ENCODE results near the gene WWOX. TPM values are rescaled to one million over a fixed set of nuclear protein-coding genes. Genes with fewer than 3 reads are reported as not detected.

WWOX gene
- polyA plus RNA-seq, 3 donors, result 40.3 to 43.7 (median 41.5) TPM

- no peak for DNase-seq (ENCODE audit: low read depth in 3 of 3, low spot score in 2 of 3)
Measured at GRCh38 chr16:78982096-78982744, 882.8 kb downstream of the WWOX start.

GRCh38 chr16:78984324-78984723, 884.9 kb downstream of the WWOX start:
- no peak for DNase-seq (ENCODE audit: low read depth in 3 of 3, low spot score in 2 of 3)

- no peak for DNase-seq (ENCODE audit: low read depth in 3 of 3, low spot score in 2 of 3)
Measured at GRCh38 chr16:78984887-78985464, 885.5 kb downstream of the WWOX start.

GRCh38 chr16:78985716-78986605, 886.5 kb downstream of the WWOX start:
- no peak for DNase-seq (ENCODE audit: low read depth in 3 of 3, low spot score in 2 of 3)

- DNase-seq (ENCODE audit: low read depth in 3 of 3, low spot score in 2 of 3), result no peak
Measured at GRCh38 chr16:78987666-78988065, 888.2 kb downstream of the WWOX start.

- no peak for DNase-seq (ENCODE audit: low read depth in 3 of 3, low spot score in 2 of 3)
Measured at GRCh38 chr16:78988361-78988969, 889.0 kb downstream of the WWOX start.

- no peak for DNase-seq (ENCODE audit: low read depth in 3 of 3, low spot score in 2 of 3)
Measured at GRCh38 chr16:78990309-78990701, 890.9 kb downstream of the WWOX start.

GRCh38 chr16:78992001-78992400, 892.5 kb downstream of the WWOX start:
- no peak for DNase-seq (ENCODE audit: low read depth in 3 of 3, low spot score in 2 of 3)

- no peak for DNase-seq (ENCODE audit: low read depth in 3 of 3, low spot score in 2 of 3)
Measured at GRCh38 chr16:78993346-78993745, 893.9 kb downstream of the WWOX start.

- no peak for DNase-seq (ENCODE audit: low read depth in 3 of 3, low spot score in 2 of 3)
Measured at GRCh38 chr16:78994135-78994745, 894.8 kb downstream of the WWOX start.

- no peak for DNase-seq (ENCODE audit: low read depth in 3 of 3, low spot score in 2 of 3)
Measured at GRCh38 chr16:78995441-78995840, 896.0 kb downstream of the WWOX start.

GRCh38 chr16:78996790-78997189, 897.3 kb downstream of the WWOX start:
- DNase-seq (ENCODE audit: low read depth in 3 of 3, low spot score in 2 of 3), result no peak

GRCh38 chr16:78998879-78999278, 899.4 kb downstream of the WWOX start:
- DNase-seq (ENCODE audit: low read depth in 3 of 3, low spot score in 2 of 3), result no peak

GRCh38 chr16:79001156-79001967, 901.9 kb downstream of the WWOX start:
- no peak for DNase-seq (ENCODE audit: low read depth in 3 of 3, low spot score in 2 of 3)

- DNase-seq (ENCODE audit: low read depth in 3 of 3, low spot score in 2 of 3), result no peak
Measured at GRCh38 chr16:79003026-79003609, 903.7 kb downstream of the WWOX start.

GRCh38 chr16:79004309-79004708, 904.9 kb downstream of the WWOX start:
- DNase-seq (ENCODE audit: low read depth in 3 of 3, low spot score in 2 of 3), result no peak

GRCh38 chr16:79005096-79005495, 905.6 kb downstream of the WWOX start:
- DNase-seq (ENCODE audit: low read depth in 3 of 3, low spot score in 2 of 3), result no peak

GRCh38 chr16:79006206-79006605, 906.8 kb downstream of the WWOX start:
- no peak for DNase-seq (ENCODE audit: low read depth in 3 of 3, low spot score in 2 of 3)

GRCh38 chr16:79006765-79007164, 907.3 kb downstream of the WWOX start:
- DNase-seq (ENCODE audit: low read depth in 3 of 3, low spot score in 2 of 3), result no peak

- DNase-seq (ENCODE audit: low read depth in 3 of 3, low spot score in 2 of 3), result no peak
Measured at GRCh38 chr16:79007614-79008013, 908.2 kb downstream of the WWOX start.

All from right renal cortex interstitium (tissue), 3 donors.